ENCODE measurements around the gene HOXC10.

HOXC10 gene

GRCh38 chr12:53965281-53966084 is 19.5 kb upstream of the HOXC10 start:
- DNase-seq: no peak

GRCh38 chr12:53966085-53966384 is 18.9 kb upstream of the HOXC10 start:
- no peak for DNase-seq

- DNase-seq: no peak
Measured at GRCh38 chr12:53966385-53967133, 18.4 kb upstream of the HOXC10 start.

- DNase-seq: no peak
Measured at GRCh38 chr12:53967421-53967925, 17.5 kb upstream of the HOXC10 start.

- DNase-seq: no peak
Measured at GRCh38 chr12:53968214-53969127, 16.5 kb upstream of the HOXC10 start.

- DNase-seq: no peak
Measured at GRCh38 chr12:53969588-53970259, 15.2 kb upstream of the HOXC10 start.

- no peak for DNase-seq
Measured at GRCh38 chr12:53970451-53970850, 14.5 kb upstream of the HOXC10 start.

- DNase-seq: no peak
Measured at GRCh38 chr12:53971129-53971528, 13.8 kb upstream of the HOXC10 start.

- no peak for DNase-seq
Measured at GRCh38 chr12:53971686-53972085, 13.3 kb upstream of the HOXC10 start.

GRCh38 chr12:53972152-53972702 is 12.7 kb upstream of the HOXC10 start:
- no peak for DNase-seq

- no peak for DNase-seq
Measured at GRCh38 chr12:53972722-53973235, 12.2 kb upstream of the HOXC10 start, which contains the start of gene HOXC11. Gene HOXC11, plus strand, starts transcription at chr12:53973126. Its CDS starts 116 bp downstream, at chr12:53973242.

GRCh38 chr12:53973236-53974042 is 11.5 kb upstream of the HOXC10 start:
- no peak for DNase-seq

- DNase-seq: no peak
Measured at GRCh38 chr12:53974084-53975063, 10.6 kb upstream of the HOXC10 start, which contains the start of gene HOTAIR. Gene HOTAIR, minus strand, starts transcription at chr12:53974954.

- DNase-seq: no peak
Measured at GRCh38 chr12:53975064-53975471, 9.9 kb upstream of the HOXC10 start.

- no peak for DNase-seq
Measured at GRCh38 chr12:53975479-53976152, 9.3 kb upstream of the HOXC10 start.

GRCh38 chr12:53976172-53976822 is 8.6 kb upstream of the HOXC10 start:
- DNase-seq: no peak

GRCh38 chr12:53976823-53977595 is 7.9 kb upstream of the HOXC10 start:
- no peak for DNase-seq
